Hematopoietic multipotent progenitor cell treated with erythropoietin and hydrocortisone succinate and interleukin-3 and kit ligand, for 17 days (in vitro differentiated cells): ENCODE data around the gene DYDC1.
"Not testable (repeated sequence)": the region's sequence is repeated elsewhere in the genome, so short reads cannot be mapped to it uniquely, and the experiment has no call there.

Source experiments
- DNase-seq: peaks from one replicate; pipeline ENCODE4 v3.0.0-alpha.2; 2015; ENCODE audit warnings: low spot score

DYDC1 gene

GRCh38 chr10:80344276-80344675 is 12.3 kb downstream of the DYDC1 start:
- no peak for DNase-seq

DNA sequence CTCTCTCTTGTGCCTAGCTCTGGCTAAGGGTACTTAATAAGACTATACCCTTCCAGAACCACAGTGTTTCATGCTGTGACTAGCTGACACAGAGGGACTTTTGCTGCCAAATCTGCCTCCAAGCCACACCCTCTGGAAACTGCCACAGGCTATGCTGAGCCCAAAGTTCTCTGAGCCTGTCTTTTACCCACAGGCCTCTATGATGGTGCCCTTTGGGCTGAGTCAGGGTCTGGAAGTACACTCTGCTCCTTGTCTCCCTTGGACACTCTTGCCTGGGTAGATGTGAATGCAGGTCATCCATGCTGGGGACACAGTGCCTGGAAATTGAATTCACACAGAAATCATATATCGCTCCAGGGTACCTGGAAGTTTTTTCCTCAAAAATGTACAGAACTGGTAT is 22.6 kb downstream of the DYDC1 start:
- no peak for DNase-seq

GRCh38 chr10:80324891-80325364 is 31.6 kb downstream of the DYDC1 start:
- no peak for DNase-seq

- no peak for DNase-seq
Measured at GRCh38 chr10:80324086-80324485, 32.5 kb downstream of the DYDC1 start.

GRCh38 chr10:80323311-80323710 is 33.2 kb downstream of the DYDC1 start:
- no peak for DNase-seq

DNA sequence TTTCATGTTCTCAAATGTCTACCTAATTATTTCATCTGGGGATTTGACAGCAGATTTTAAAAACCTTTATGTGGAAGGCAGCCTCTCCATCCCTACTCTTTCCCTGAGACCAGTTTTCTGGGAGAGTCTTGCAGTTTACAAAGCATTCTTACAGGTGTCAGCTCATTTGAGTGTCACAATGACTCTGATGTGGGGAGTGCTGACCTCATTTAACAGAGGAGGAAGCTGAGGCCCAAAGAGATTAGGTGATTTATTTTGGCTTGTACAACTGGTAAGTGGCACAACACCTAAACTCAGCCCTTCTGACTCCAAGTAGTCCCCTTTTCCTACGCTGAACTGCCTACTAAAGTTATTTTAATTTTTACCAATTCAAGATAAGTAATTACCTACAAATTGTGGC is 33.8 kb downstream of the DYDC1 start:
- no peak for DNase-seq

GRCh38 chr10:80322158-80322557 is 34.4 kb downstream of the DYDC1 start:
- no peak for DNase-seq

GRCh38 chr10:80321183-80321582 is 35.4 kb downstream of the DYDC1 start:
- DNase-seq = no peak

DNA sequence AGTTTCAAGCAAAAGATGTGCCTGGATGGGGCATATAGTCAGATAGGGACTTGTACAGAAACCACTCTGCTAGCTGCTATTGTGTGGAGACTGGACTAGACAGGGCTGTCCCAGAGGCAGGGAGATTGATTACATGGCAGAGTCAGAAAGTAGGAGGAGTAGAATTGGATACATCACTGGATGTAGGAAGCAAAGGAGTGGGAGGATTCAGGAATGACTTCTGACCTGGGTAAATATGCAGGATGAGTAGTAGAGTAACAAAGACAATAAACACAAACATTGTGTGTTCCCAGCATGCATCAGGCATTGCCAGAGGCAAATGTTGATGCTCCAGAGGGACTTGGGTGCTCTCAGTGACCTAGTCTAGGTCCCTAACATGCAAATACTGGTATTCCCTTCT is 36.2 kb downstream of the DYDC1 start:
- DNase-seq = no peak

DNA sequence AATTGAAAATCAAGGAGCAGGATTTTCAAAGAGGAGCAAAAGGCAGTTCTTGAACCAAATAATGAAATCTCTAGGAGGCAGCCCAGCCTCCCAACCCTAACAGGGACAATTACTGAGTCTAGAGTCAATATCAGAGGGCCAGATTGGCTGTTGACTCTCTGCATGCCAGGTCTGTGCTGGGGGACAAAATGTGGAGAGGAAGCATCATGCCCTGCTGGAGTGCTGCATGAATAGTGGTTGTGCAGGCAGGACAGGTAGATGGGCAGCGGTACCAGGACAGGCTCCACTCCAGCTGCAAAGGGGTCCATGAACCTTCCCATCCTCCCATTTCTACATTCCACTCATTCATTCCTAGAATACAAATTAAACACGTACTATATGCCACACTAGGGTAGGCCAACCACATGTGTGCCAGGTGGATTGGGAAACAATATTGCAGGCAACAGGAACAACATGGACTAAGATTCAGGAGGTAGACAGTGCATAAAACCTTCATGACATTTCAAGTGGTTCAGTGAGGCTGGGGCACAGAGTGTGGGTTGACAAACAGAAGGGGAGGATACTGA is 36.7 kb downstream of the DYDC1 start:
- no peak for DNase-seq

DNA sequence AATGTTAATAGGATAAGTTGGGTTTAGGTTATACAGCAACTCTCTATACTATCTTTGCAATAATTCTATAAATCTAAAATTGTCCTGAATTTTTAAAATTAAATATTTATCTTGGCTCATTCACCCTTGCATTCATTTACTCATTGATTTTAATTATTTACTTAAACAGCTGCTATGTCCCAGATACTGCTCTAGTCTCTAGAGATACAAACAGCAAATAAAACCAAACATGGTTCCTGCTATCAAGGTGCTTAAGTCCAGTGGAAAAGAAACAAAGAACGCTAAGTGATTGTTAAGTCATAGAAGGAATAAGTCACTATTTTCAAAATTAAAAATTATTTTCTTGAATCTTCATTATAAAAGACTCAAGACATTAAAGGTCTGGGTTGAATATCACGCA is 37.2 kb downstream of the DYDC1 start:
- DNase-seq = no peak

GRCh38 chr10:80318742-80319141 is 37.8 kb downstream of the DYDC1 start:
- no peak for DNase-seq

DNA sequence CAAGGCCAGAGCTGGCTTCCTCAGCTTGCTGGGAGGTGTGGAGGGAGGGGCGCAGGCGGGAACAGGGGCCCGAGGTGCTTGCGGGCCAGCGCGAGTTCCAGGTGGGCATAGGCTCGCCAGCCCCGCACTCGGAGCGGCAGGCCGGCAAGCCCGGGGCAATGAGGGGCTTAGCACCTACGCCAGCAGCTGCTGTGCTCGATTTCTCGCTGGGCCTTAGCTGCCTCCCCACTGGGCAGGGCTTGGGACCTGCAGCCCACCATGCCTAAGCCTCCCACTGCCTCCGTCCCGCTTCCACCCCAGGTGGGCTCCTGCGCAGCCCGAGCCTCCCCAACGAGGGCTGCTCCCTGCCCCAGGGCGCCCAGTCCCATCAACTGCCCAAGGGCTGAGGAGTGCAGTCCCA is 41.2 kb downstream of the DYDC1 start:
- DNase-seq = no peak

- DNase-seq = no peak
Measured at GRCh38 chr10:80313523-80313922, 43.0 kb downstream of the DYDC1 start.

DNA sequence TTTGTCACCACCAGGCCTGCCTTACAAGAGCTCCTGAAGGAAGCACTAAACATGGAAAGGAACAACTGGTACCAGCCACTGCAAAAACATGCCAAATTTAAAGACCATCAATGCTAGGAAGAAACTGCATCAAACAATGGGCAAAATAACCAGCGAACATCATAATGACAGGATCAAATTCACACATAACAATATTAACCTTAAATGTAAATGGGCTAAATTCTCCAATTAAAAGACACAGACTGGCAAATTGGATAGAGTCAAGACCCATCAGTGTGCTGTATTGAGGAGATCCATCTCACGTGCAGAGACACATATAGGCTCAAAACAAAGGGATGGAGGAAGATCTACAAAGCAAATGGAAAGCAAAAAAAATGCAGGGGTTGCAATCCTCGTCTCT is 50.6 kb downstream of the DYDC1 start:
- DNase-seq = not testable (repeated sequence)

- DNase-seq = no peak
Measured at GRCh38 chr10:80296942-80297341, 59.6 kb downstream of the DYDC1 start.

DNA sequence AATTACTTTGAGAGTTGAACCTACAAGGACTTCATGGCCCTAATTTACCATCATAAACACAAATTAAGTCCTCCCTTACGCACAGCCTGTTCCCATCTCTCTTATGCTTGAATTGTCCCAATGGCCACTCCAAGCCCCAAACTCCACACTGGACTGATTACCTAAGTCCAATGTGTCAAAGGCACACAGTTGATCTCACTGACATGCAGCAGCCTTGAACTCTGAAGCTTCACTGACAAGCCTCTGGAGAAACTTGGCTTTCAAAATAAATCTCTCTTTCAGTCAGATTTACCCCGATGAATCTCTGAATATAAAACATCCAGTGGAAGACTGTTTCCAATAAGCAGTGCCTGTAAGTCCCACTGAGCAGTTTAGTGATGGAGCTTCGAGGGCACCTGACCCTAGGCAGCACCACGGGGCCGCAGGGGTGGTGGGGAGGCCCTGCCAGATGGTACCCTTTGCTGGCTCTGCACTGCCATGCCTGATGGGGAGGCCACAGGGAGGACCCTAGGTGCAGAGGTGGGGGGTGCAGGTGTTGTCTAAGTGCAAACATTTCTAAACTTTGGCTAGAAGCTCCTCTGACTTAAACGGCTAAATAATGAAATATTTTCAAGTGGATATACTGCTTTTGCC is 63.8 kb downstream of the DYDC1 start:
- DNase-seq = no peak

DNA sequence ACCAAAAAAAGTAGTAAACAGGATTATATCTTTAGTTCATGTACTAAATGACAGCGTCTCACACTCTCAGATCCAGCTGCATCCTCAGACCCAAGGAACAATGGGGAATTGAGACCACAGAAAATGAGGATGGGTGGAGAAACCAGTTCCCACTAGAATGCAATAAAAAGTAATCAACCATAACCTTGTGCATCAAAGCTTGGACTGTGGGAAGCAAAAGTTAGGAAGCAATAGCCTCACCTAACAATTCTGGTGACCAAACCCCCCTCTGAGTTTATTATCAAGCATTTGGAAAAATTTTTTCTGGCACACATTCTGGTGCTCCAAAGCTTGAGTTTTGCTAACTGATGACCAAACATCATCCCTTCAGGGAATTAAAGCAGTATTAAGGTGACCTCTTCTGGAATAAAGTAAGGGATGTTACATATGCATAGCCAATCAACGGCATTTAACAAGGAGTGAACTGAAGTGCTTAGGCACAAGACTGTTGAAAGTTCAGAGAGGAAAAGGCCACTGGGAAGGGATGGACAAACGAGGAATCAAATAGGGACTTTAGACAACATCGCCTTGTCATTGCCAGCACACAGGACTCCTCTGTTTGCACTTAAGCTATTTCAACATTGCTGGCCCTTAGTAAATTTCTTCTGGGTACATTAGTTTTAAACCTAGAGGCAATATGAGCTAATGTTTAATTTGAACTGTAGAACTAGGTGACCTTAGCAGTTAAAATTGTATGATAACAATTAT is 65.9 kb downstream of the DYDC1 start:
- no peak for DNase-seq

DNA sequence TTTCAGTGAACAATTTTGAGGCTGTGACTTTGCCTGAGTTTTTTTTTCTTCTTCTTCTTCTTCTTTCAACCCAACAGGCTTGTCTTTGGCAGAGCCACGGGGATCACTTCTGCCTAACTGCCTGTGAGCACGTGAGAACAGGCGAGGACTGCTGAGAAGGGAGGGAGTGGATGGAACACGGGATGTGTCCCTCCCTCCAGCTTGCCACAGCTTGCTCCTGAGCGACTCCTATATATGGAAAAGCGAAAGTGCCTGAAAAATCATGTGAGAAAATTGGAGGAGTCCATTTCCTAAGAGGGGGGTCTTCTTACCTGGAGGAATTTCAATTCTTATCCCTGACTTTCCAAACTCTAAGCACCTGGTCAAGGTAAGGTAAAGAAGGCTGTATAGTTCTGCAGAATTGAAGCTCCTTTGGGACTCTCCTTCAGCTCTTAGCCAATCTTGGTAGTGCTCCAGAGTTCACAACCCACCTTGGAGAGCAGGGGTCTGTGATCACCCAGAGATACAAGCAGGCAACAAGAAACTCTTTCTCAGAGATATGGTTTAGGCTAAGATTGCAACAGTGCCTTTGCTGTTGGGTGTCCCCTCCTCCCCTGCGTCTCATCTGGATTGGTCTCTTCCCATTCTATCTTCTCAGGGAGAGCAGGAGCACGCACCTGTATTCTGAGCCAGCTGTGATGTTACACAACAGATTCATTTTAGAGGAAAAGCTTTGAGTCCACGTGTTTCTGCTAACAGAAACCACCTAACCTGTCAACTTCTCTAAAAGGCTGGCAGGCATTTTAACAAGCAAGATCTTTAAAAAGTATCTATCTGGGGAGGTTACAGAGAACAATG is 66.9 kb downstream of the DYDC1 start, which contains the start of gene MAT1A:
Gene MAT1A (minus strand): TSS at position 208 of the 837 bp plus-strand sequence. CDS start 235 bp downstream, outside the sequence.
- DNase-seq = no peak

GRCh38 chr10:80288849-80289248 is 67.7 kb downstream of the DYDC1 start:
- DNase-seq = no peak
